ENCODE results near the gene GPC6.

DNA sequence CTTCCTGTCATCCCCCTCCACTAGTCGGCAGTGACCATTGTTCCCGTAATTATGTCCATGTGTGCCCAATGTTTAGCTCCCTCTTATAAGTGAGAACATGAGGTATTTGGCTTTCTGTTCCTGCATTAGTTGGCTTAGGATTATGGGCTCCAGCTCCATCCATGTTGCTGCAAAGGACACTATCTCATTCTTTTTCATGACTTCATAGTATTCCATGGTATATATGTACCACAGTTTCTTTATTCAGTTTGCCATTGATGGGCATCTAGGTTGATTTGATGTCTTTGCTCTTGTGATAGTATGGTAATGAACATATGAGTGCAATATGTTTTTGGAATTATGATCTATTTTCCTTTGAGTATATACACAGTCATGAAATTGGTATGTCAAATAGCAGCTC, 730.8 kb downstream of the GPC6 start:
- TF ChIP-seq, protein P1, sequence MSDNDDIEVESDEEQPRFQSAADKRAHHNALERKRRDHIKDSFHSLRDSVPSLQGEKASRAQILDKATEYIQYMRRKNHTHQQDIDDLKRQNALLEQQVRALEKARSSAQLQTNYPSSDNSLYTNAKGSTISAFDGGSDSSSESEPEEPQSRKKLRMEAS (IDR thresholded peaks at IDR 0.05): no peak
- TF ChIP-seq JUND (IDR thresholded peaks at IDR 0.05) (no peak), CTCF (IDR thresholded peaks at IDR 0.05 in 2 of 3, conservative IDR thresholded peaks at IDR 0.05 in 1 of 3; ENCODE audit: borderline replicate concordance in 1 of 3, insufficient read depth in 1 of 3, low read depth in 2 of 3, low read length in 2 of 3) (no peak), RAD21 (IDR thresholded peaks at IDR 0.05; ENCODE audit: low read depth) (no peak), REST (IDR thresholded peaks at IDR 0.05; ENCODE audit: low read depth) (no peak), POLR2A (IDR thresholded peaks at IDR 0.05; ENCODE audit: borderline replicate concordance, extremely low read depth, insufficient read depth, insufficient read length) (no peak), ATF3 (IDR thresholded peaks at IDR 0.05) (no peak), ZNF274 (IDR thresholded peaks at IDR 0.05; ENCODE audit: low read depth, low read length) (no peak)
- TF ChIP-seq, protein P2, sequence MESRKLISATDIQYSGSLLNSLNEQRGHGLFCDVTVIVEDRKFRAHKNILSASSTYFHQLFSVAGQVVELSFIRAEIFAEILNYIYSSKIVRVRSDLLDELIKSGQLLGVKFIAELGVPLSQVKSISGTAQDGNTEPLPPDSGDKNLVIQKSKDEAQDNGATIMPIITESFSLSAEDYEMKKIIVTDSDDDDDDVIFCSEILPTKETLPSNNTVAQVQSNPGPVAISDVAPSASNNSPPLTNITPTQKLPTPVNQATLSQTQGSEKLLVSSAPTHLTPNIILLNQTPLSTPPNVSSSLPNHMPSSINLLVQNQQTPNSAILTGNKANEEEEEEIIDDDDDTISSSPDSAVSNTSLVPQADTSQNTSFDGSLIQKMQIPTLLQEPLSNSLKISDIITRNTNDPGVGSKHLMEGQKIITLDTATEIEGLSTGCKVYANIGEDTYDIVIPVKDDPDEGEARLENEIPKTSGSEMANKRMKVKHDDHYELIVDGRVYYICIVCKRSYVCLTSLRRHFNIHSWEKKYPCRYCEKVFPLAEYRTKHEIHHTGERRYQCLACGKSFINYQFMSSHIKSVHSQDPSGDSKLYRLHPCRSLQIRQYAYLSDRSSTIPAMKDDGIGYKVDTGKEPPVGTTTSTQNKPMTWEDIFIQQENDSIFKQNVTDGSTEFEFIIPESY (IDR thresholded peaks at IDR 0.05; ENCODE audit: extremely low read depth, insufficient replicate concordance, low read length): no peak
